CD14-positive monocyte (primary cell): ENCODE data around the gene EYA3. TPM values are rescaled to one million over a fixed set of nuclear protein-coding genes. Genes with fewer than 3 reads are reported as not detected.

Experiments
- DNase-seq, 3 donors: peaks; one replicate each; pipeline ENCODE4 v3.0.0-alpha.2; 2011 to 2022
- H2AFZ ChIP-seq: 2 replicates; pipeline ENCODE4 v1.6.0; 2012; ENCODE audit warnings: mild to moderate bottlenecking, low read depth, low read length, inconsistent platforms; ENCODE audit not compliant: insufficient read depth, poor library complexity, severe bottlenecking
- H3K27ac ChIP-seq, 2 donors: 1 replicate in 1 of 2; 2 replicates in 1 of 2; pipeline ENCODE4 v1.5.1; 2012 to 2013; ENCODE audit warnings: low read length in 2 of 2, control low read depth in 1 of 2, inconsistent platforms in 1 of 2, low read depth in 1 of 2, mild to moderate bottlenecking in 1 of 2
- H3K27me3 ChIP-seq, 2 donors: one replicate each; pipeline versions ENCODE4 v1.6.0 to v1.6.1; 2011 to 2013; ENCODE audit warnings: low read length in 2 of 2; ENCODE audit not compliant: control insufficient read depth in 2 of 2, insufficient read depth in 2 of 2
- H3K36me3 ChIP-seq, 2 donors: replicated peaks in 1 of 2; 1 replicate in 1 of 2; 2 replicates in 1 of 2; pipeline versions ENCODE4 v1.5.1 to v1.6.1; 2012 to 2013; ENCODE audit warnings: low read length in 2 of 2, control low read depth in 1 of 2, inconsistent platforms in 1 of 2, mild to moderate bottlenecking in 1 of 2; ENCODE audit not compliant: insufficient read depth in 2 of 2, control insufficient read depth in 1 of 2
- H3K4me1 ChIP-seq, 2 donors: 1 replicate in 1 of 2; 2 replicates in 1 of 2; pipeline versions ENCODE4 v1.5.1 to v1.6.1; 2012 to 2013; ENCODE audit warnings: low read length in 2 of 2, control low read depth in 1 of 2, inconsistent platforms in 1 of 2, mild to moderate bottlenecking in 1 of 2, moderate library complexity in 1 of 2; ENCODE audit not compliant: insufficient read depth in 2 of 2, control insufficient read depth in 1 of 2
- H3K4me2 ChIP-seq: replicated peaks from 2 replicates; pipeline ENCODE3; 2012; ENCODE audit warnings: low read length, moderate library complexity, mild to moderate bottlenecking; ENCODE audit not compliant: poor library complexity, severe bottlenecking; ENCODE audit errors: extremely low read depth
- H3K4me3 ChIP-seq, 3 experiments: fragments of 200-600 bp in 1 of 3; sonication (generic) in 1 of 3; replicated peaks in 1 of 3; 1 replicate in 2 of 3; 2 replicates in 1 of 3; pipeline ENCODE4 v1.5.1; 2011 to 2013; ENCODE audit warnings: low read length in 3 of 3, mild to moderate bottlenecking in 3 of 3, control low read depth in 2 of 3, low read depth in 2 of 3, inconsistent platforms in 1 of 3, moderate library complexity in 1 of 3
- H3K79me2 ChIP-seq: 2 replicates; pipeline ENCODE4 v1.6.0; 2012; ENCODE audit warnings: mild to moderate bottlenecking, control low read depth, inconsistent platforms, low read length, moderate library complexity; ENCODE audit not compliant: insufficient read depth
- H3K9ac ChIP-seq: 2 replicates; pipeline ENCODE4 v1.6.0; 2017; ENCODE audit warnings: low read length, mild to moderate bottlenecking; ENCODE audit not compliant: insufficient read depth, poor library complexity, severe bottlenecking
- H3K9me3 ChIP-seq, 2 donors: replicated peaks in 1 of 2; 1 replicate in 1 of 2; 2 replicates in 1 of 2; pipeline versions ENCODE4 v1.5.1 to v1.6.1; 2012 to 2013; ENCODE audit warnings: low read length in 2 of 2, control low read depth in 1 of 2; ENCODE audit not compliant: control insufficient read depth in 1 of 2, insufficient read depth in 1 of 2
- H4K20me1 ChIP-seq: 2 replicates; pipeline ENCODE4 v1.6.0; 2012; ENCODE audit warnings: mild to moderate bottlenecking, low read length, control low read depth, moderate library complexity; ENCODE audit not compliant: insufficient read depth
- H3K27ac Mint-ChIP-seq, 7 donors: one replicate each; pipeline ENCODE4 v1.8.0; 2020; ENCODE audit warnings: mild to moderate bottlenecking in 7 of 7, mixed read lengths in 7 of 7, moderate library complexity in 6 of 7, inconsistent platforms in 2 of 7
- H3K27me3 Mint-ChIP-seq, 3 donors: one replicate each; pipeline ENCODE4 v1.8.0; 2021 to 2022; ENCODE audit warnings: low read depth in 3 of 3, mild to moderate bottlenecking in 3 of 3, mixed read lengths in 3 of 3, moderate library complexity in 3 of 3, inconsistent platforms in 1 of 3
- H3K36me3 Mint-ChIP-seq, 2 donors: one replicate each; pipeline ENCODE4 v1.8.0; 2020; ENCODE audit warnings: mixed read lengths in 2 of 2, inconsistent platforms in 1 of 2, mild to moderate bottlenecking in 1 of 2
- H3K4me1 Mint-ChIP-seq: one replicate; pipeline ENCODE4 v1.8.0; 2020; ENCODE audit warnings: mild to moderate bottlenecking, mixed read lengths
- H3K4me3 Mint-ChIP-seq, 2 donors: one replicate each; pipeline ENCODE4 v1.8.0; 2020; ENCODE audit warnings: mild to moderate bottlenecking in 2 of 2, mixed read lengths in 2 of 2, moderate library complexity in 1 of 2
- H3K9me3 Mint-ChIP-seq, 7 donors: one replicate each; pipeline ENCODE4 v1.8.0; 2020 to 2022; ENCODE audit warnings: mixed read lengths in 7 of 7, mild to moderate bottlenecking in 6 of 7, moderate library complexity in 6 of 7, inconsistent platforms in 2 of 7
- CTCF ChIP-seq: fragments of 200-600 bp; IDR thresholded peaks from one replicate; pipeline ENCODE4 v1.8.0; 2022; ENCODE audit warnings: antibody characterized with exemption, mild to moderate bottlenecking
- WGBS: methylation state at CpG from one replicate; pipeline ENCODE4 v1.1.5; 2013; ENCODE audit warnings: missing lambda C conversion rate; ENCODE audit not compliant: insufficient coverage; 5-methylcytosine and 5-hydroxymethylcytosine counted together
- intact Hi-C, 2 donors: fragments of 100-400 bp; cut with micrococcal nuclease; formaldehyde crosslinking; loops; one replicate each; pipeline versions ENCODE4 v1.15.0 to v1.15.1; 2023
- polyA plus RNA-seq, 3 donors: library from polyadenylated mRNA; depleted of rRNA in 1 of 3; unstranded in 2 of 3; stranded (reverse) in 1 of 3; fragments of 300-500 nt in 2 of 3; fragments of >200 nt in 1 of 3; fragmentation: Illumina TruSeq in 2 of 3; gene quantifications; 1 replicate in 2 of 3; 2 replicates in 1 of 3; pipeline ENCODE4 v1.2.3, GENCODE V29; 2012 to 2021

Gene EYA3
- polyA plus RNA-seq, 3 donors, result 3.3 to 21.1 (median 3.7) TPM

GRCh38 chr1:27992276-27992675, 96.1 kb downstream of the EYA3 start:
- Histone ChIP-seq H4K20me1 (no peaks in the 10 kb centered on the region), H3K4me1 (peaks cover 3 to 11% of the 10 kb centered on the region in 2 donors), H3K36me3 (peaks cover 64 to 97% of the 10 kb centered on the region in 2 donors), H3K4me3 (no peak overlapping the region), H2AFZ (no peak overlapping the region), H3K4me2 (no peak overlapping the region), H3K79me2 (no peaks in the 10 kb centered on the region), H3K27ac (peak overlapping the region in 1 of 2 donors; percentile 20), H3K9ac (no peak overlapping the region), H3K27me3 (no peaks in the 10 kb centered on the region), H3K9me3 (no peaks in the 10 kb centered on the region)
- Mint-ChIP-seq H3K9me3 (no peaks in the 10 kb centered on the region), H3K4me3 (no peak overlapping the region), H3K4me1 (peaks cover 15% of the 10 kb centered on the region), H3K27me3 (peaks cover 0 to 2% (median 0%) of the 10 kb centered on the region in 3 donors), H3K27ac (peak overlapping the region in 3 of 7 donors; percentile 53 to 74 (median 70)), H3K36me3 (peaks cover 62 to 85% of the 10 kb centered on the region in 2 donors)
- WGBS, result 39% methylated on average over 6 of the region's 6 CpGs
- DNase-seq, result peak in 2 of 3 donors; percentile 17 to 23
- intact Hi-C loops, result no loop called here
- no peak for TF ChIP-seq CTCF

- Histone ChIP-seq H3K4me3 (no peak overlapping the region), H2AFZ (no peak overlapping the region), H3K27ac (no peak overlapping the region), H3K36me3 (peaks cover 56 to 92% of the 10 kb centered on the region in 2 donors), H3K27me3 (no peaks in the 10 kb centered on the region), H3K9ac (no peak overlapping the region), H4K20me1 (no peaks in the 10 kb centered on the region), H3K4me1 (peaks cover 3 to 11% of the 10 kb centered on the region in 2 donors), H3K4me2 (no peak overlapping the region), H3K79me2 (no peaks in the 10 kb centered on the region), H3K9me3 (no peaks in the 10 kb centered on the region)
- intact Hi-C loops, result no loop called here
- H3K27me3 Mint-ChIP-seq, result peaks cover 0 to 3% (median 2%) of the 10 kb centered on the region in 3 donors
- peak overlapping the region in 3 of 7 donors; percentile 3 to 43 (median 21) for H3K27ac Mint-ChIP-seq
- no peak for DNase-seq
- H3K4me1 Mint-ChIP-seq, result peaks cover 15% of the 10 kb centered on the region
- TF ChIP-seq CTCF, result no peak
- H3K9me3 Mint-ChIP-seq, result no peaks in the 10 kb centered on the region
- peaks cover 54 to 78% of the 10 kb centered on the region in 2 donors for H3K36me3 Mint-ChIP-seq
- H3K4me3 Mint-ChIP-seq, result no peak overlapping the region
- 93% methylated on average over 2 of the region's 3 CpGs for WGBS
Observed at GRCh38 chr1:27990920-27991537, 97.4 kb downstream of the EYA3 start.
